ENCODE results near the gene P2RX3.

P2RX3 gene

GRCh38 chr11:57407941-57408475, 69.9 kb downstream of the P2RX3 start:
- H3K27me3 ChIP-seq (ENCODE audit: insufficient read depth, low read length) = no peaks in the 10 kb centered on the region
- H3K4me3 ChIP-seq (ENCODE audit: low read depth, low read length, poor library complexity, severe bottlenecking) = no peak overlapping the region
- no peak overlapping the region for H3K27ac ChIP-seq (ENCODE audit: low read depth, low read length, poor library complexity, severe bottlenecking)
- H3K36me3 ChIP-seq (ENCODE audit: insufficient read depth, low read length) = peaks cover 76% of the 10 kb centered on the region
- no peak overlapping the region for H2AFZ ChIP-seq (ENCODE audit: low read length)
- H3F3A ChIP-seq (ENCODE audit: insufficient read depth, low read length) = no peaks in the 10 kb centered on the region
- no peaks in the 10 kb centered on the region for H4K20me1 ChIP-seq (ENCODE audit: insufficient read depth, low read length)
- H3K9ac ChIP-seq (ENCODE audit: low read length) = no peak overlapping the region
- H3K4me1 ChIP-seq (ENCODE audit: insufficient read depth, low read length, severe bottlenecking) = no peaks in the 10 kb centered on the region
- no peak for TF ChIP-seq EZH2 (IDR thresholded peaks at IDR 0.05; ENCODE audit: borderline replicate concordance, low read length)
- no peak for TF ChIP-seq CTCF (IDR thresholded peaks at IDR 0.05; ENCODE audit: low read length)
- no peaks in the 10 kb centered on the region for H3K79me2 ChIP-seq (ENCODE audit: insufficient read depth, low read length)
- no peak overlapping the region for H3K4me2 ChIP-seq (ENCODE audit: low read length)
- no peaks in the 10 kb centered on the region for H3K9me3 ChIP-seq (ENCODE audit: low read length)
- H3K9me2 ChIP-seq (ENCODE audit: low read depth, low read length) = no peaks in the 10 kb centered on the region

GRCh38 chr11:57408771-57409170, 70.6 kb downstream of the P2RX3 start:
- H3F3A ChIP-seq (ENCODE audit: insufficient read depth, low read length) = no peaks in the 10 kb centered on the region
- H3K36me3 ChIP-seq (ENCODE audit: insufficient read depth, low read length) = peaks cover 84% of the 10 kb centered on the region
- H3K4me3 ChIP-seq (ENCODE audit: low read depth, low read length, poor library complexity, severe bottlenecking) = no peak overlapping the region
- H3K9me2 ChIP-seq (ENCODE audit: low read depth, low read length) = no peaks in the 10 kb centered on the region
- no peaks in the 10 kb centered on the region for H4K20me1 ChIP-seq (ENCODE audit: insufficient read depth, low read length)
- H3K27ac ChIP-seq (ENCODE audit: low read depth, low read length, poor library complexity, severe bottlenecking) = no peak overlapping the region
- no peaks in the 10 kb centered on the region for H3K4me1 ChIP-seq (ENCODE audit: insufficient read depth, low read length, severe bottlenecking)
- no peak overlapping the region for H3K9ac ChIP-seq (ENCODE audit: low read length)
- H3K27me3 ChIP-seq (ENCODE audit: insufficient read depth, low read length) = no peaks in the 10 kb centered on the region
- H3K79me2 ChIP-seq (ENCODE audit: insufficient read depth, low read length) = no peaks in the 10 kb centered on the region
- no peaks in the 10 kb centered on the region for H3K9me3 ChIP-seq (ENCODE audit: low read length)
- no peak overlapping the region for H2AFZ ChIP-seq (ENCODE audit: low read length)
- no peak overlapping the region for H3K4me2 ChIP-seq (ENCODE audit: low read length)
- TF ChIP-seq CTCF (IDR thresholded peaks at IDR 0.05; ENCODE audit: low read length) (no peak), EZH2 (IDR thresholded peaks at IDR 0.05; ENCODE audit: borderline replicate concordance, low read length) (no peak)

- no peaks in the 10 kb centered on the region for H3F3A ChIP-seq (ENCODE audit: insufficient read depth, low read length)
- H3K9me2 ChIP-seq (ENCODE audit: low read depth, low read length) = no peaks in the 10 kb centered on the region
- no peaks in the 10 kb centered on the region for H3K79me2 ChIP-seq (ENCODE audit: insufficient read depth, low read length)
- H3K9me3 ChIP-seq (ENCODE audit: low read length) = no peaks in the 10 kb centered on the region
- no peak overlapping the region for H3K4me3 ChIP-seq (ENCODE audit: low read depth, low read length, poor library complexity, severe bottlenecking)
- no peak overlapping the region for H3K9ac ChIP-seq (ENCODE audit: low read length)
- TF ChIP-seq EZH2 (IDR thresholded peaks at IDR 0.05; ENCODE audit: borderline replicate concordance, low read length) (no peak), CTCF (IDR thresholded peaks at IDR 0.05; ENCODE audit: low read length) (no peak)
- H3K27ac ChIP-seq (ENCODE audit: low read depth, low read length, poor library complexity, severe bottlenecking) = no peak overlapping the region
- no peak overlapping the region for H3K4me2 ChIP-seq (ENCODE audit: low read length)
- H4K20me1 ChIP-seq (ENCODE audit: insufficient read depth, low read length) = no peaks in the 10 kb centered on the region
- H2AFZ ChIP-seq (ENCODE audit: low read length) = no peak overlapping the region
- no peaks in the 10 kb centered on the region for H3K4me1 ChIP-seq (ENCODE audit: insufficient read depth, low read length, severe bottlenecking)
- H3K36me3 ChIP-seq (ENCODE audit: insufficient read depth, low read length) = peaks cover 91% of the 10 kb centered on the region
- no peaks in the 10 kb centered on the region for H3K27me3 ChIP-seq (ENCODE audit: insufficient read depth, low read length)
Observed at GRCh38 chr11:57409321-57410100, 71.4 kb downstream of the P2RX3 start.
